NK-92 treated with Interleukin-12 subunit alpha and Interleukin-12 subunit beta, amount 100 ng/mL, for 24 hours (cell line): ENCODE data around the gene SPOCK1.

ENCODE experiments used
- DNase-seq: peaks from one replicate; lab custom pipeline; 2025; lab: John Stamatoyannopoulos, UW

The SPOCK1 gene

DNA sequence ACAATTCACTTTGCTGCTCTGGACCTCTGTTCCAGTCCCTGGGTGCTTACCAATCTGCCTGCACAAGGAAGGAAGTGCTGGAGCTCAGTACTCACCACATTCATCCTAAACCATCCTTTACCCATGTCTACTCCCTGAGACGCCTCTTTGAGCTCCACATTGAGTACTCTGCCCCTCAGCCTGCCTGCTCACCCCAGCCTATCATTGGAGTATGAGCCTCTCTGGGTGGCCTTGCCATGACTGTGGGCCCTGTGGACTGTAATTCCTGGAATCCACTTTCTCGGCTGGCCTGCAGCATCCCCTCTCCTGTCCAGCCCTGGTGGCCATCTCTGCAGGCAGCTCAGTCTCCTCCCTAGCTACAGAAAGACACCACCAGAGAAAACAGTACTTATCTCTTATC is 428.6 kb downstream of the SPOCK1 start:
- no peak for DNase-seq

DNA sequence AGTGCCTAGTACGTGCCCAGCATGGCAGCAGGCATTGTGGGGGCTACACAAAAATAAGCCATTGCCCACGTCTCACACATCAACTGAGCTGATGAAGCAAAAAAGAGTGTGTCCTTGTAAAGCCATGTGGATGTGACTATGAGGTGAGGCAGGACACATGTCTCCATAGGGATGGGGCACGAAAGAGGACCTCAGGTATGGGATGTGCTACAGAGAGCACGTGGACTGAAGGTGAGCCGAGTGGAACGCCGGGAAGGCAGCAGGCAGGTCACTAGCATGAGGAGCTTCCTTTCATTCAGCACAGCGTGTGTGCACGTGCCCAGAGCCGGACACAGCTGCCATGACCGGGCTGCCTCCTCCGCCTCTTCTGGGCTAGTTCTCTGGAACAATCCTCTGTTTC is 429.8 kb downstream of the SPOCK1 start:
- DNase-seq = no peak

GRCh38 chr5:137061382-137061781 is 437.7 kb downstream of the SPOCK1 start:
- no peak for DNase-seq

GRCh38 chr5:137058089-137058488 is 441.0 kb downstream of the SPOCK1 start:
- no peak for DNase-seq

DNA sequence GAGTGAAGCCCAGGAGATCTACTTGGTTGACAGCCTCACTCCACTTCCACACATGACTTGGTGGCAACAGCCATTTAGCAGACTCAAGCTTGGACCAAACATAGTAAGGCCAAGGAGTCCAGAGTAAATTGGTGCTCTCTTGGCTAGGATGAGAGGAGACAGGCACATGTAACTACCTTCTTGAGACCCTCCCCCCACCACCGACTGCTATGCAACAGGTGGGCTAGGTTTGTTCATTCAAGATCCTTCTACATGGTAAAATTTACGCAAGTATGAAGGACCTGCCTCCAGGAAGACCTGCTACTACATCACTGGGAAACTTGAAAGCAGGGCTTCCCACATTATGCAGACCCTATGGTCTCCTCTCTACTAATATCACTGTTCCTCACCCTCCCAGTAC is 442.4 kb downstream of the SPOCK1 start:
- no peak for DNase-seq

GRCh38 chr5:137055271-137055872 is 443.8 kb downstream of the SPOCK1 start:
- DNase-seq = no peak

- no peak for DNase-seq
Observed at GRCh38 chr5:137054792-137055191, 444.3 kb downstream of the SPOCK1 start.

DNA sequence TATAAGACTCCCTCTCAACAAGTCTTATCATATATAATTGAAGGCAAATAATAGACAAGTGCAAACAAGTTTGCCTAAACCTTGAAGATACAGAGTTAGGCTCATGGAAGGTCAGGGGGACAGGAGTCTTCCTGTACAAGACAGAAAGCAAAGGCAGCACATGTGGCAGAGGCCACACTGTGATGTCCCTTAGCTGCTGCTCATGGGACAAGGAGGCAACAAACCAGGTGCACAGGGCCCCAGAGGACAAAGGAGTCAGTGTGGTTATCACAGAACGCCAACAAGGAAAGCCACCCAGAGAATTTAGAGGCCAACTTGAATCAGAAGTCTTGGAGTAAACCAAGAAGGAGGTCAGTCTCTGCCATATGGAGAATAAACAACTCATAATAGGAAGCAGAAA is 444.8 kb downstream of the SPOCK1 start:
- DNase-seq = no peak

DNA sequence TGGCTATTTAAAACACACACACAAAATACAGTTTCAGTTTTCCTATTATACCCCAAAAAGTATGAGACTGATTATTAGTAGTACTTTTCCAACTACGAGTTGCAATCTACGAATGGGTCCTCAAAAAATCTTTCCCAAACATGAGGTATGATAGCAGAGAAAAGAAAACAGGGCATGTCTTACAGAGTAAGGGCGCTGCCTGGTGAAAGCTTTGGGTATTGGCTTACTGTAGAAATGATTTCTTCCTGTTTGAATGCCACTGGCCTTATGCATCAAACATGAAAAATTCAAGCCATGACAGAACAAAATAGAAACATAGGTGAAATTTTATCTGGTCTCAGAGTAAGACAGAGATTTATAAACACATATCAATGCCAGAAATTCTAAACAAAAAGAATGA is 448.0 kb downstream of the SPOCK1 start:
- no peak for DNase-seq

- DNase-seq = no peak
Observed at GRCh38 chr5:137040641-137041340, 458.3 kb downstream of the SPOCK1 start.

DNA sequence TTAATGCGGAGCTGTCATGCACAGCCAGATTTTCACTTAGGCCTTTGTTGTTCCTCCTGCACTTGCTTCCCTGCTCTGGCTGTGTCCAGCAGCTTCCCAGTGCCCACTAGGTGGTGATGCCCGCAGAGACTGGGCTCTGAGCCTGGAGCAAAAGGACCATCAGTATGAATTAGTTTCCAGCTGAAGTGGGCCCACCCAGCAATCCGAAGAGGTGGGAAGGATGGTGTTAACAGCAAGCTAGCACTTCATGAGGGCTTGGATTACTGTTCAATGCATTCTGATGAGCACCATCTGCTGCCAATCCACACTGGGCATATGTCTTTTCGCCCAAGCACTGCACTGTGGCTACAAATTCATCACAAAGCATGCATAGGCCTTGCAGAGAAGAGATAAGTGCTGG is 459.1 kb downstream of the SPOCK1 start:
- DNase-seq = no peak

DNA sequence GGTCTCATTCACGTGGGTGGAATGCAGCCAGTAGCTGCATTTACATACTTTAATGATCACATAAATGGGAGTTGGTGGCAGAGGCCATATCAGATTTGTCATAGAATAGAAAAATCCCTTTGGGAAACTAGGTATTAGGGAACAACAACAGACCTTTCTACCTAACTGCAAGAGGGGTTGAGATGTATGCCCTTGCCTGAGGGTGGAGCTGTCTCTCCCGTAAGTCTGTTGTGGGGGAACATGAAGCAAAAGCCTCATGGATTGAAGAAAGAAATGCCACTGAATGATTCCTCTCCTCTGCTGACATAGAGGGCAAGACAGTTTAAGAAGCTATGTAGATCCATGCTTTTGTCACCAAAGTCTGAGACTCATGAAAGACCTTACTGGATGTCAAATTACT is 461.3 kb downstream of the SPOCK1 start:
- no peak for DNase-seq

DNA sequence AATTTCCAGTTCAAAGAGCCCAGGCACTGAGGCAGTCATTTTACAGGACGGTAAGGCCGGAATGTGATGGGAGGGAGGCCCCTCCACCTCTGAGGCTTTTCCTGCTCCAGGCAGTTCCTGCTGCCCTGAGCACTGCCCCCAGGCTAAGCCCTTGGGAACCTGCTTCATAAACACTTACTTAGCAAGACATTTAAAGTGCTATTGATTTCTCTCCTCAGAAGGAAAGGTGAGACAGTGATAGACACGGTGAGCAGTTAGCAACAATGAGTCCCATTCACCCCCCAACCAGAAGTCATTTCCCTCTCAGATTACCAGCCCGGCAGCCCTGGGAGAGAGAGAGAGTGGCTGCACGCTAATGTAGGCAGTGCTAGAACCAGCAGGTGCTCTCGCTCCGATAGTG is 462.5 kb downstream of the SPOCK1 start:
- no peak for DNase-seq

- DNase-seq = no peak
Observed at GRCh38 chr5:137035480-137035878, 463.6 kb downstream of the SPOCK1 start.

DNA sequence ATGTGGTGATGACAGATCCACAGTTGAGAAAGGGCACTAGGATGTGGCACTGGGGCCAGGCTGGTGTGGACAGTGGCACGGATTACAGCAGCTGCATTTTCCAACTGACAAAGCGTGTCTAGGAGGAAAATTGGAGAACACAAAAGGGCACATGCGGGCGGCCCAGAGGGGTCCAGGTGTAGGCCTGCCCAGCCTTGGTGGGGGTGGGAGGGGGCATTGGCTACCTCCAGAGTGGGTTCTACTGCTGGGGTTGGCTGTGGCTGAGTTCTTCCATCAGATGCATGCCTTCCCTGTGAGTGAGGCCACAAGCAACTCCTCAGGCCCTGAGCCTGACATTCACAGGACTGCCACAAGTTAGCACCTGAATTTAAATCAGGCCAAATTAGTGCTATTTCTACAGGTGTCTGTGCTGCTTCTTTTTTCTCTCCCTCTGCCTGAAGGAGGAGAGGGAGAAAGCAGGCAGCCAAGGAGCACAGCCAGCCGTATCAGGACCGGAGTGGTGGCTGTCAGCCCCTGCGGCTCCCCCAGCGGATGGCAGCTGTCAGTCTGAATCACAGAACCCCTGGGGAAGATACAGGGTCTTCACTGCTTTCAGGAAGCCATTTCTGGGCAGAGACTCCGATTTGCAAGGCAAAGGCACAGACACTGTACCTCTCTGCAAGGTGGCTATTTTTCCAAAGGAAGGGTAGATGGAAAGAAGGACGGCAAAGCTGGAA is 464.2 kb downstream of the SPOCK1 start:
- no peak for DNase-seq

- no peak for DNase-seq
Observed at GRCh38 chr5:137034213-137034612, 464.9 kb downstream of the SPOCK1 start.

GRCh38 chr5:137032929-137033328 is 466.2 kb downstream of the SPOCK1 start:
- DNase-seq = no peak

DNA sequence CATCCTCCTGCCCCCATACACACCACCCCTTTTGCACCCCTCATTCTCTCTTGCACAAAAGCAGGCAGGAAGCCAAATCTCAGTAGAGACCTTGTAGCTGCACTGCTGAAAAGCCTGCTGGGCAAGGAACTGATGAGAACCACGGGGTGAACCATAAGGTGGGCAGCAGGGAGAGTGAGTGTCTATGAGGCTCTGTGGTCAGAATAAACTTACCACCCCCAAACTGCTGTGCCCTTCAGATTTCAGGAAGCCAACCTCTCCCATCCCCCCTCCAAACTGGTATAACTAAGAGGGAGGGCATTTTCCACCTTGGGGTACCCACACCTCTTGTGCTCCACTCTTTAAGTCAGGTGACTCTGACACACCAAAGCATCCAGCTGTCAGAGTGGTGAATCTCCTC is 471.4 kb downstream of the SPOCK1 start:
- DNase-seq = no peak

- DNase-seq = no peak
Observed at GRCh38 chr5:137026296-137026695, 472.8 kb downstream of the SPOCK1 start.

- DNase-seq = no peak
Observed at GRCh38 chr5:137024044-137024443, 475.1 kb downstream of the SPOCK1 start.

DNA sequence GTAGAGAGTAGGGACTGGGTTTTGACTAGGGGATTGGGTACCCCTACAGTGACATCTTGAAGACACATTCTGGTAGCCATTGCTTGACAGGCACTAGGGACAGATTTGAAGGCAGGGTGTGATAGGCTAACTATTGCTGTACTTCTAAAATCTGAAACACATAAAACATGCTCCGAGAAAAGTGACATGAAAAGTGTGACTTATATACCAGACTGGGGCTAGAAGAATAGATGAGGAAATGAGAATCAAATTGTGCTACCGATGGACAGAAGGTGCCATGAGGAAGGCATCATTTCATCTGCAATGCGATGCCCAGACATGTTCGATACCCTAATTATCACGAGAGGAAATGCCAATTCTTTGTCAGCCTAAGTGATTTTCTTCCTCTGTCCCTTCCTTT is 475.8 kb downstream of the SPOCK1 start:
- no peak for DNase-seq

DNA sequence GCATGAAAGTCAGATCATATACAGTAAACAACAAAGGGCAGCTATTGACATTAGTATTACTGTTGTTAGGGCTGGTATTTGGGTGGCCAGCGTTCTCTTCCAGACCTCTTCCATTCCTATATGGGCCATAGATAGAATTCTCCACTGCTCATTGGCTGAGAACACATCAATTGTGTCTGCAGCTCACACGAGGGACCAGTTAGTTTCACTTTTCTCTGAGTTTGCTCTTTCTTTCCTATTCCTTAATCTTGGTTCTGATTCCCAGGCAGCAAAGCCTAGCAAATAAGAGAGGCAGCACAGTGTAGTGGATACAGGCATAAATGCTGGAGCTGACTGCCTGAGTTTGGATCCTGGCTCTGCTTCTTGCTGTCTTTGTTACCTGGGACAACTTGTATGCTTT is 476.4 kb downstream of the SPOCK1 start:
- DNase-seq = no peak

DNA sequence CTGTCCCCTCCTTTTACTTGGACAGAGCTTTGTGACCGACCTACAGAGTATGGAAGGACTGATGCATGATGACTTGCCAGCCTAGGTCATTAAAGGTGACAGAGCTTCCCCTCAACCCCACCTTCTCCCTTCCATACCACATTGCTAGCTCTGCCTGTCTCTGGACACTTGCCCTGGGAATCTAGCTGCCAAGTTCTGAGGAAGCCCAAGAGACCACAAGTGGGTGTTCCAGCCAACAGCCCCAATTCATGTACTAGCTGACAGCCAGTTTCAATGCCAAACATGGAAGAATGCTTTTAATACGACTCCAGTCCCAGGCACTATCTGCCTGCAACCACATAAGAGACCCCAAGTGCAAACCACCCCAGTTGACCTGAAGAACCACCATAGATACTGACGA is 477.1 kb downstream of the SPOCK1 start:
- no peak for DNase-seq

DNA sequence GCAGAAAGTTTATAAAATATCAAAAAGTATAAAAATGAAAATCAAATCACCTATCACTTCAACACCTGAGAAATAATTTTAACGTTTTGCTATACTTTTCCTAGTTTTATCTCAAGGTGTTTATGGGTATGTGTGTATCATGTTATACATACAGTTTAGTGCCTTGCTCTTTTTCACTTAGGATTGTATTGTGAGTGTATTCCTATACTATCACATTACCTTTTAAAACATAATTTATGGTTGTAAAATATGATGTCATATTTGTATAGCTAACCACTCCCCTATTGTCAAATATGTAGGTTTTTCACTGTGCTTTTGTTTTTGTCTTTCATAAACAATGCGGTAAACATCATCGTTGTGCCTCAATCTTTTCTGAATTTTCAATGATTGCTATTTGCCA is 479.9 kb downstream of the SPOCK1 start:
- no peak for DNase-seq
